H1 (cell line): Measurements from ENCODE around the gene GEMIN7. TPM values are rescaled to one million over a fixed set of nuclear protein-coding genes. Genes with fewer than 3 reads are reported as not detected.

Experiments used
- CTCF ChIA-PET: fragments of 300-600 bp; sonication (Branson Sonifier 250); formaldehyde crosslinking; loops from one replicate; lab custom pipeline; 2021; ENCODE audit not compliant: partially characterized antibody; lab: Charles Lee
- POLR2A ChIA-PET: fragments of 300-600 bp; sonication (Branson Sonifier 250); formaldehyde crosslinking; loops from one replicate; lab custom pipeline; 2021; ENCODE audit warnings: inconsistent platforms; ENCODE audit not compliant: partially characterized antibody; lab: Charles Lee
- DNase-seq, 2 experiments: peaks; one replicate each; pipeline versions ENCODE4 v3.0.0 to v3.0.0-alpha.2; 2010 to 2022; ENCODE audit warnings: low spot score in 2 of 2, low read depth in 1 of 2, mixed read lengths in 1 of 2
- FAIRE-seq: peaks from 2 replicates; lab custom pipeline; 2011; peaks lifted over from hg19 to GRCh38; lab: Jason Lieb, UNC
- H2AFZ ChIP-seq: 2 replicates; pipeline ENCODE4 v1.8.1; 2012; ENCODE audit warnings: low read length, inconsistent platforms
- H2AK5ac ChIP-seq: 2 replicates; pipeline ENCODE4 v1.6.1; 2013; ENCODE audit warnings: low read depth, low read length
- H2BK120ac ChIP-seq: replicated peaks from 2 replicates; pipeline ENCODE3; 2013; ENCODE audit warnings: low read depth, low read length, inconsistent platforms
- H2BK12ac ChIP-seq: 2 replicates; pipeline ENCODE4 v1.6.1; 2013; ENCODE audit warnings: low read depth, low read length
- H2BK15ac ChIP-seq: 2 replicates; pipeline ENCODE4 v1.6.1; 2013; ENCODE audit warnings: low read length
- H2BK20ac ChIP-seq: 2 replicates; pipeline ENCODE4 v1.6.1; 2013; ENCODE audit warnings: low read length
- H2BK5ac ChIP-seq: 2 replicates; pipeline ENCODE4 v1.6.1; 2013; ENCODE audit warnings: low read depth, low read length
- H3K14ac ChIP-seq: 2 replicates; pipeline ENCODE4 v1.6.1; 2013; ENCODE audit warnings: inconsistent platforms; ENCODE audit not compliant: insufficient read length
- H3K18ac ChIP-seq: 2 replicates; pipeline ENCODE4 v1.6.1; 2013; ENCODE audit warnings: low read length; ENCODE audit errors: extremely low read depth
- H3K23ac ChIP-seq: 2 replicates; pipeline ENCODE4 v1.6.1; 2013; ENCODE audit warnings: inconsistent platforms; ENCODE audit not compliant: insufficient read length
- H3K23me2 ChIP-seq: 2 replicates; pipeline ENCODE4 v1.6.1; 2013; ENCODE audit warnings: low read depth, low read length
- H3K27ac ChIP-seq: 2 replicates; pipeline ENCODE4 v1.6.1; 2011; ENCODE audit warnings: low read depth, low read length, inconsistent platforms
- H3K27me3 ChIP-seq, 4 experiments: replicated peaks in 1 of 4; 1 replicate in 1 of 4; 2 replicates in 3 of 4; pipeline versions ENCODE4 v1.6.1 to v1.8.1; 2011 to 2013; ENCODE audit warnings: low read length in 3 of 4, mild to moderate bottlenecking in 3 of 4, inconsistent platforms in 2 of 4, mixed read lengths in 2 of 4, moderate library complexity in 1 of 4; ENCODE audit not compliant: control insufficient read depth in 3 of 4, insufficient read depth in 3 of 4; ENCODE audit errors: extremely low read depth in 1 of 4
- H3K36me3 ChIP-seq, 4 experiments: 2 replicates each; pipeline versions ENCODE4 v1.6.1 to v1.8.1; 2011 to 2013; ENCODE audit warnings: mild to moderate bottlenecking in 4 of 4, low read length in 3 of 4, moderate library complexity in 2 of 4, control low read depth in 1 of 4, inconsistent platforms in 1 of 4; ENCODE audit not compliant: insufficient read depth in 4 of 4, control insufficient read depth in 2 of 4
- H3K4ac ChIP-seq: replicated peaks from 2 replicates; pipeline ENCODE3; 2013; ENCODE audit warnings: low read length, low read depth, mixed read lengths, inconsistent platforms; ENCODE audit not compliant: insufficient read length
- H3K4me1 ChIP-seq, 4 experiments: replicated peaks in 1 of 4; 1 replicate in 1 of 4; 2 replicates in 3 of 4; pipeline versions ENCODE4 v1.6.1 to v1.8.1; 2011 to 2013; ENCODE audit warnings: low read length in 3 of 4, inconsistent platforms in 2 of 4, mixed read lengths in 1 of 4; ENCODE audit not compliant: insufficient read depth in 4 of 4, control insufficient read depth in 3 of 4
- H3K4me2 ChIP-seq, 2 experiments: 2 replicates each; pipeline versions ENCODE4 v1.6.1 to v1.8.1; 2011 to 2013; ENCODE audit warnings: low read depth in 2 of 2, low read length in 2 of 2, control low read depth in 1 of 2, inconsistent platforms in 1 of 2, mild to moderate bottlenecking in 1 of 2; ENCODE audit not compliant: insufficient read depth in 1 of 2
- H3K4me3 ChIP-seq, 4 experiments: fragments of 200-600, 300-600 bp in 1 of 4; sonication (generic), shearing (Covaris generic), sonication (Bioruptor Twin) in 1 of 4; 2 replicates each; pipeline versions ENCODE4 v1.5.1 to v1.8.1; 2011 to 2016; ENCODE audit warnings: low read length in 4 of 4, low read depth in 3 of 4, control low read depth in 2 of 4, inconsistent platforms in 2 of 4, mild to moderate bottlenecking in 2 of 4, mixed read lengths in 1 of 4, moderate library complexity in 1 of 4; ENCODE audit not compliant: insufficient read depth in 2 of 4; ENCODE audit errors: extremely low read depth in 1 of 4
- H3K56ac ChIP-seq: replicated peaks from 2 replicates; pipeline ENCODE3; 2013; ENCODE audit warnings: low read depth, mild to moderate bottlenecking, mixed read lengths, low read length, inconsistent platforms; ENCODE audit not compliant: insufficient read length
- H3K79me1 ChIP-seq: 2 replicates; pipeline ENCODE4 v1.6.1; 2013; ENCODE audit warnings: low read depth, low read length, control low read depth
- H3K79me2 ChIP-seq, 2 experiments: 2 replicates each; pipeline versions ENCODE4 v1.6.1 to v1.8.1; 2012 to 2013; ENCODE audit warnings: low read length in 2 of 2, mild to moderate bottlenecking in 2 of 2, inconsistent platforms in 1 of 2; ENCODE audit not compliant: insufficient read depth in 2 of 2, control insufficient read depth in 1 of 2
- H3K9ac ChIP-seq, 4 experiments: replicated peaks in 1 of 4; 1 replicate in 1 of 4; 2 replicates in 3 of 4; pipeline versions ENCODE4 v1.6.1 to v1.8.1; 2011 to 2013; ENCODE audit warnings: low read depth in 3 of 4, low read length in 3 of 4, control low read depth in 2 of 4, mild to moderate bottlenecking in 2 of 4, moderate library complexity in 2 of 4, inconsistent platforms in 1 of 4; ENCODE audit errors: extremely low read depth in 1 of 4
- H3K9me3 ChIP-seq, 2 experiments: 2 replicates each; pipeline versions ENCODE4 v1.6.1 to v1.8.1; 2012 to 2013; ENCODE audit warnings: mild to moderate bottlenecking in 2 of 2, moderate library complexity in 2 of 2, control low read depth in 1 of 2, inconsistent platforms in 1 of 2, low read depth in 1 of 2, low read length in 1 of 2, mixed read lengths in 1 of 2; ENCODE audit not compliant: insufficient read depth in 2 of 2
- H4K20me1 ChIP-seq, 2 experiments: replicated peaks in 1 of 2; 2 replicates each; pipeline versions ENCODE3 to v1.8.1; 2011 to 2013; ENCODE audit warnings: inconsistent platforms in 2 of 2, low read length in 2 of 2, mild to moderate bottlenecking in 1 of 2; ENCODE audit not compliant: insufficient read depth in 2 of 2, control insufficient read depth in 1 of 2
- H4K5ac ChIP-seq: 2 replicates; pipeline ENCODE4 v1.6.1; 2013; ENCODE audit warnings: low read length, low read depth, mixed read lengths, inconsistent platforms; ENCODE audit not compliant: insufficient read length
- H4K8ac ChIP-seq: 2 replicates; pipeline ENCODE4 v1.8.0; 2013; ENCODE audit warnings: mild to moderate bottlenecking, moderate library complexity, low read length, inconsistent platforms; ENCODE audit not compliant: insufficient read depth; ENCODE audit errors: extremely low read depth
- H4K91ac ChIP-seq: replicated peaks from 2 replicates; pipeline ENCODE3; 2013; ENCODE audit warnings: low read length, mixed read lengths, inconsistent platforms; ENCODE audit not compliant: insufficient read length
- CBX8 ChIP-seq: fragments of 300-800, 300-1000 bp; sonication (generic); IDR thresholded peaks from 2 replicates; pipeline ENCODE4 v1.7.1; 2016; ENCODE audit warnings: low read depth, low read length, borderline replicate concordance
- HDAC2 ChIP-seq, 2 experiments: fragments of 300-600 bp in 1 of 2; sonication (generic) in 1 of 2; IDR thresholded peaks; 2 replicates each; pipeline ENCODE4 v1.6.1; 2011 to 2012; ENCODE audit warnings: low read depth in 2 of 2, low read length in 2 of 2, mild to moderate bottlenecking in 2 of 2, moderate library complexity in 2 of 2, borderline replicate concordance in 1 of 2, inconsistent platforms in 1 of 2
- JUND ChIP-seq: IDR thresholded peaks from 2 replicates; pipeline ENCODE4 v1.6.1; 2011; ENCODE audit warnings: mild to moderate bottlenecking, improper control_type of control experiment, low read length
- KDM5A ChIP-seq: fragments of 200-600 bp; IDR thresholded peaks from 2 replicates; pipeline ENCODE4 v1.7.1; 2012; ENCODE audit warnings: mild to moderate bottlenecking, low read length, inconsistent platforms, mixed read lengths
- NANOG ChIP-seq: IDR thresholded peaks from 2 replicates; pipeline ENCODE4 v1.6.1; 2011; ENCODE audit warnings: low read length, low read depth, mild to moderate bottlenecking, inconsistent platforms; ENCODE audit not compliant: insufficient read depth, poor library complexity, severe bottlenecking
- POLR2AphosphoS5 ChIP-seq: IDR thresholded peaks from 2 replicates; pipeline ENCODE4 v1.6.1; 2011; ENCODE audit warnings: low read depth, low read length
- POU5F1 ChIP-seq: IDR thresholded peaks from 2 replicates; pipeline ENCODE4 v1.6.1; 2011; ENCODE audit warnings: low read depth, mild to moderate bottlenecking, low read length, moderate library complexity
- SRF ChIP-seq: IDR thresholded peaks from 2 replicates; pipeline ENCODE4 v1.6.1; 2011; ENCODE audit warnings: mild to moderate bottlenecking, low read depth, low read length, moderate library complexity
- TBP ChIP-seq: IDR thresholded peaks from 2 replicates; pipeline ENCODE4 v1.6.1; 2011; ENCODE audit warnings: low read depth, low read length, improper control_type of control experiment
- WGBS, 2 experiments: shearing (Covaris generic) in 1 of 2; methylation state at CpG; one replicate each; pipeline versions ENCODE4 v1.1.6 to v1.1.7; 2013 to 2015; ENCODE audit warnings: low lambda C conversion rate in 2 of 2, mixed read lengths in 2 of 2, inconsistent platforms in 1 of 2, low coverage in 1 of 2, missing lambda C conversion rate in 1 of 2; ENCODE audit not compliant: insufficient replicate concordance in 2 of 2, insufficient coverage in 1 of 2, insufficient read length in 1 of 2; ENCODE audit errors: extremely low coverage in 1 of 2, missing lambda C conversion rate in 1 of 2; 5-methylcytosine and 5-hydroxymethylcytosine counted together
- polyA plus RNA-seq, 7 experiments: library from polyadenylated mRNA; depleted of rRNA in 3 of 7; stranded (reverse) in 5 of 7; unstranded in 2 of 7; fragments of >200 nt in 5 of 7; fragments of 200-250 nt in 2 of 7; gene quantifications; 1 replicate in 5 of 7; 2 replicates in 1 of 7; 4 replicates in 1 of 7; pipeline versions ENCODE4 v1.2.1 to v1.2.3, GENCODE V29; 2011 to 2013; ENCODE audit warnings: missing spikeins in 2 of 7, mixed read lengths in 2 of 7
- total RNA-seq: library from RNA; stranded (reverse); fragmentation: NEBNext Ultra II Directional; extraction: Animal tissue kit (Norgen Biotek cat#: 25700); gene quantifications from 2 replicates; pipeline ENCODE4 v1.2.1, GENCODE V29; 2021
- TF ChIP-seq, protein P1 (sequence below): IDR thresholded peaks from 2 replicates; pipeline ENCODE4 v1.6.1; 2011; ENCODE audit warnings: low read depth, mild to moderate bottlenecking, low read length; ENCODE audit not compliant: insufficient read depth

Gene GEMIN7
- total and polyA plus RNA-seq, 2 of the 8 experiments (the other 6 are each of a cell fraction or from before 2014, with no cell fraction given): 48.0 to 91.6 TPM

DNA sequence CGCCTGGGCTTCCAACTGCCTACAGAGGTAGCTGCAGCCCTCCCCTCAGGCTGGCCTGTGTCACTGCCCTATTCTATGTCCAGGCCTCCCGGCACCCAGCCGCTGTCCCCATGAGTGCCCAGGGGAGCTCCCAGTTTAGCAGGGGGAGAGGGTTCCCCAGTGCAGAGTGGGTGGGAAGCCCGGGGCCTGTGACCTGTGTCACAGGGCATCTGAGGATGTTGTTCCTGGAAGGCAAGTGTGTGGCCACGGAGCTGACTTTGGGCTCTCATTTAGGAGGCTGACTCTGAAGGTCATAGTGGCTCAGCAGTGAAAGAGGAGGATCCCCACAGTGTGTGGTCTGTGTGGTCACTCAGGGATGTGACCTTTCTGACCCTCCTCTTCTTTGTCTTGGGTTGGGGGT is 39.0 kb downstream of the GEMIN7 start:
- no peaks in the 10 kb centered on the region for H3K23me2 ChIP-seq
- no peaks in the 10 kb centered on the region for H3K27me3 ChIP-seq
- H3K9ac ChIP-seq: no peak overlapping the region
- H3K36me3 ChIP-seq: no peaks in the 10 kb centered on the region
- no peak overlapping the region for H2AFZ ChIP-seq
- no peak overlapping the region for H3K56ac ChIP-seq
- no peak overlapping the region for H3K23ac ChIP-seq
- no peak overlapping the region for H3K14ac ChIP-seq
- FAIRE-seq (no peak), DNase-seq (no peak)
- peaks cover 55% of the 10 kb centered on the region for H3K79me1 ChIP-seq
- 95% methylated on average over 5 of the region's 5 CpGs; no CpG with 5 or more reads in 1 of the 2 experiments for WGBS, 2 experiments
- no peak overlapping the region for H4K91ac ChIP-seq
- H2BK20ac ChIP-seq: no peak overlapping the region
- no peak overlapping the region for H3K4me3 ChIP-seq
- H2BK15ac ChIP-seq: no peak overlapping the region
- no peaks in the 10 kb centered on the region for H3K9me3 ChIP-seq
- ChIA-PET CTCF (interaction anchor here (0.5 to 2.5 kb wide), 8 partner anchors 12 to 514 kb away, joined by 3 to 8 read pairs (median 3); no protein-coding TSS in a partner anchor), POLR2A (interaction anchor here (0.5 to 1.9 kb wide), 9 partner anchors 18 to 651 kb away, joined by 3 to 6 read pairs (median 4); partner anchors contain the start of genes GEMIN7, PPP1R37 and SIX5)
- H2BK120ac ChIP-seq: no peak overlapping the region
- H2BK5ac ChIP-seq: peak overlapping the region; percentile 44; the same call in 1 of the 2 replicates
- H2AK5ac ChIP-seq: no peak overlapping the region
- H4K20me1 ChIP-seq: peaks cover 50 to 52% of the 10 kb centered on the region in 2 experiments
- H3K4me2 ChIP-seq: no peak overlapping the region
- H3K4me1 ChIP-seq: peaks cover 0 to 21% (median 3%) of the 10 kb centered on the region in 4 experiments; a peak in 6 of 7 replicates
- H4K8ac ChIP-seq: peak overlapping the region; percentile 38; the same call in 1 of the 2 replicates
- no peak overlapping the region for H2BK12ac ChIP-seq
- no peak overlapping the region for H3K4ac ChIP-seq
- no peak overlapping the region for H4K5ac ChIP-seq
- peaks cover 3 to 79% of the 10 kb centered on the region in 2 experiments for H3K79me2 ChIP-seq
- no peak overlapping the region for H3K18ac ChIP-seq
- no peak overlapping the region for H3K27ac ChIP-seq
- TF ChIP-seq TBP (no peak), POLR2AphosphoS5 (no peak), SRF (no peak), NANOG (no peak), HDAC2 (IDR thresholded peaks at IDR 0.05; ENCODE audit: borderline replicate concordance in 1 of 2, low read depth in 2 of 2, low read length in 2 of 2) (no peak), CBX8 (no peak), KDM5A (no peak), POU5F1 (no peak), JUND (no peak)
- TF ChIP-seq, protein P1, sequence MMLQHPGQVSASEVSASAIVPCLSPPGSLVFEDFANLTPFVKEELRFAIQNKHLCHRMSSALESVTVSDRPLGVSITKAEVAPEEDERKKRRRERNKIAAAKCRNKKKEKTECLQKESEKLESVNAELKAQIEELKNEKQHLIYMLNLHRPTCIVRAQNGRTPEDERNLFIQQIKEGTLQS: no peak
